ENCODE results near the gene COL18A1.

The COL18A1 gene

GRCh38 chr21:45538381-45539045 is 133.5 kb downstream of the COL18A1 start:
- DNase-seq, result no peak

- no peak for DNase-seq
Observed at GRCh38 chr21:45539046-45539795, 134.3 kb downstream of the COL18A1 start.

GRCh38 chr21:45539796-45540600 is 135.0 kb downstream of the COL18A1 start:
- DNase-seq, result no peak

GRCh38 chr21:45540601-45540970 is 135.6 kb downstream of the COL18A1 start:
- DNase-seq, result no peak

- peak; percentile 48 to 73 (median 64) for DNase-seq
Observed at GRCh38 chr21:45541221-45542039, 136.5 kb downstream of the COL18A1 start.

GRCh38 chr21:45542242-45542666 is 137.3 kb downstream of the COL18A1 start, which contains the start of gene SLC19A1:
Gene SLC19A1 (minus strand): TSS chr21:45542440. CDS start chr21:45537959, 4,481 bp downstream.
- DNase-seq, result peak; percentile 34 to 75 (median 58)

- DNase-seq, result peak in 2 of 6 experiments; percentile 37 to 73
Observed at GRCh38 chr21:45542667-45543370, 137.9 kb downstream of the COL18A1 start.

- no peak for DNase-seq
Observed at GRCh38 chr21:45543371-45543709, 138.4 kb downstream of the COL18A1 start.

- no peak for DNase-seq
Observed at GRCh38 chr21:45543710-45544448, 138.9 kb downstream of the COL18A1 start.

GRCh38 chr21:45544449-45545235 is 139.7 kb downstream of the COL18A1 start:
- no peak for DNase-seq

GRCh38 chr21:45545236-45545570 is 140.2 kb downstream of the COL18A1 start:
- DNase-seq, result no peak

GRCh38 chr21:45545691-45546531 is 140.9 kb downstream of the COL18A1 start:
- DNase-seq, result no peak

GRCh38 chr21:45546636-45547544 is 141.9 kb downstream of the COL18A1 start:
- DNase-seq, result no peak

GRCh38 chr21:45547545-45547900 is 142.6 kb downstream of the COL18A1 start:
- no peak for DNase-seq

- DNase-seq, result no peak
Observed at GRCh38 chr21:45548711-45549491, 143.9 kb downstream of the COL18A1 start.

GRCh38 chr21:45549626-45550463 is 144.9 kb downstream of the COL18A1 start:
- no peak for DNase-seq
